ENCODE results near the gene LRRC4C. TPM values are rescaled to one million over a fixed set of nuclear protein-coding genes. Genes with fewer than 3 reads are reported as not detected.

The LRRC4C gene
- total RNA-seq, 1 donor from 2014 or later, result 2.1 TPM

- H3K9me3 ChIP-seq (ENCODE audit: control insufficient read depth in 3 of 3, low read length in 3 of 3), result peaks cover 0 to 5% (median 0%) of the 10 kb centered on the region in 3 donors
- no peak overlapping the region for H3K9ac ChIP-seq (ENCODE audit: low read depth in 1 of 3, low read length in 3 of 3)
- no peak overlapping the region for H3K4me3 ChIP-seq (ENCODE audit: low read length in 3 of 3)
- H3K4me1 ChIP-seq (ENCODE audit: control insufficient read depth in 3 of 3, insufficient read depth in 3 of 3, low read length in 3 of 3), result no peaks in the 10 kb centered on the region
- no peaks in the 10 kb centered on the region for H3K27me3 ChIP-seq (ENCODE audit: control insufficient read depth in 3 of 3, insufficient read depth in 3 of 3, low read length in 3 of 3)
- H3K27ac ChIP-seq (ENCODE audit: low read depth, low read length), result no peak overlapping the region
- H3K36me3 ChIP-seq (ENCODE audit: control insufficient read depth in 3 of 3, insufficient read depth in 3 of 3, low read length in 3 of 3), result no peaks in the 10 kb centered on the region
Measured at GRCh38 chr11:41189701-41190436, 269.6 kb downstream of the LRRC4C start.

GRCh38 chr11:41177791-41178190 is 281.7 kb downstream of the LRRC4C start:
- H3K27me3 ChIP-seq (ENCODE audit: control insufficient read depth in 3 of 3, insufficient read depth in 3 of 3, low read length in 3 of 3), result no peaks in the 10 kb centered on the region
- no peak overlapping the region for H3K4me3 ChIP-seq (ENCODE audit: low read length in 3 of 3)
- H3K4me1 ChIP-seq (ENCODE audit: control insufficient read depth in 3 of 3, insufficient read depth in 3 of 3, low read length in 3 of 3), result no peaks in the 10 kb centered on the region
- no peaks in the 10 kb centered on the region for H3K9me3 ChIP-seq (ENCODE audit: control insufficient read depth in 3 of 3, low read length in 3 of 3)
- H3K27ac ChIP-seq (ENCODE audit: low read depth, low read length), result no peak overlapping the region
- H3K9ac ChIP-seq (ENCODE audit: low read depth in 1 of 3, low read length in 3 of 3), result no peak overlapping the region
- no peaks in the 10 kb centered on the region for H3K36me3 ChIP-seq (ENCODE audit: control insufficient read depth in 3 of 3, insufficient read depth in 3 of 3, low read length in 3 of 3)

GRCh38 chr11:41175304-41175972 is 284.0 kb downstream of the LRRC4C start:
- no peaks in the 10 kb centered on the region for H3K36me3 ChIP-seq (ENCODE audit: control insufficient read depth in 3 of 3, insufficient read depth in 3 of 3, low read length in 3 of 3)
- no peak overlapping the region for H3K9ac ChIP-seq (ENCODE audit: low read depth in 1 of 3, low read length in 3 of 3)
- no peaks in the 10 kb centered on the region for H3K27me3 ChIP-seq (ENCODE audit: control insufficient read depth in 3 of 3, insufficient read depth in 3 of 3, low read length in 3 of 3)
- H3K27ac ChIP-seq (ENCODE audit: low read depth, low read length), result no peak overlapping the region
- no peaks in the 10 kb centered on the region for H3K9me3 ChIP-seq (ENCODE audit: control insufficient read depth in 3 of 3, low read length in 3 of 3)
- no peaks in the 10 kb centered on the region for H3K4me1 ChIP-seq (ENCODE audit: control insufficient read depth in 3 of 3, insufficient read depth in 3 of 3, low read length in 3 of 3)
- no peak overlapping the region for H3K4me3 ChIP-seq (ENCODE audit: low read length in 3 of 3)

DNA sequence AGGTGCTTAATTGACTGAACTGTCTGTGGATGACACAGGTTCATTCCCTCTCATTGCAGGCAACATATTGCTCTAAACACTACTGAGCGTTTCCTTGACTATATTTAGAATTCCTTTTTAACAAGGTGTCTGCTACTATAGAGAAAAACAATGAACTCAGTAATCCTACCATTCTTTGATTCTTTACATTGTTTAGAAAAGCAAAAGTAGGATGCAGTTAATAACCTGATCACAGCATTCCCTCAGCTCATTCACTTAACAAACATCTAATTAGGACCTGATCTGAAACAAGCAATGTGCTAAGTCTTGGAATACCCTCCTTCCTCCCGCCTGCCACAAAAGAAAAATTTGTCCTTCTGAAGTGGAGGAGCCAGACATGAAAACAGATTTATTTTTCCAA is 313.1 kb downstream of the LRRC4C start:
- H3K4me3 ChIP-seq (ENCODE audit: low read length in 3 of 3), result no peak overlapping the region
- H3K27me3 ChIP-seq (ENCODE audit: control insufficient read depth in 3 of 3, insufficient read depth in 3 of 3, low read length in 3 of 3), result no peaks in the 10 kb centered on the region
- H3K4me1 ChIP-seq (ENCODE audit: control insufficient read depth in 3 of 3, insufficient read depth in 3 of 3, low read length in 3 of 3), result no peaks in the 10 kb centered on the region
- no peaks in the 10 kb centered on the region for H3K36me3 ChIP-seq (ENCODE audit: control insufficient read depth in 3 of 3, insufficient read depth in 3 of 3, low read length in 3 of 3)
- no peak overlapping the region for H3K27ac ChIP-seq (ENCODE audit: low read depth, low read length)
- no peak overlapping the region for H3K9ac ChIP-seq (ENCODE audit: low read depth in 1 of 3, low read length in 3 of 3)
- no peaks in the 10 kb centered on the region for H3K9me3 ChIP-seq (ENCODE audit: control insufficient read depth in 3 of 3, low read length in 3 of 3)

DNA sequence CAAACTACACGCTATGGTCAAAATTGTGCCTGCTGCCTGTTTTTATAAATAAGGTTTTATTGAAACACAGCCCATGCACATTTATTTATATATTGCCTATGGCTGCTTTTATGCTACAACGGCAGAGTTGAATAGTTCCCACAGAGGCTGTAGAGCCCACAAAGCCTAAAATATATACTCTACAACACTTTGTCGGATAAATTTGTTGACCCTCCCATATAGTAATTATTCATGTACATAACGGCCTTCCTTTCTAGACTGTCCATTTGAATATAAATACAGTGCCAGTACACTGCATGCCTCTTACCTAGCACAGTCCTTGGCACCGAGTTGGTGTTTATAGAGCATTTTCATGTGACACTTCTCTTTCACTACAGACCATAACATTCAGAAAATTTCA is 314.0 kb downstream of the LRRC4C start:
- H3K27ac ChIP-seq (ENCODE audit: low read depth, low read length), result no peak overlapping the region
- no peak overlapping the region for H3K4me3 ChIP-seq (ENCODE audit: low read length in 3 of 3)
- no peaks in the 10 kb centered on the region for H3K36me3 ChIP-seq (ENCODE audit: control insufficient read depth in 3 of 3, insufficient read depth in 3 of 3, low read length in 3 of 3)
- no peaks in the 10 kb centered on the region for H3K27me3 ChIP-seq (ENCODE audit: control insufficient read depth in 3 of 3, insufficient read depth in 3 of 3, low read length in 3 of 3)
- H3K9ac ChIP-seq (ENCODE audit: low read depth in 1 of 3, low read length in 3 of 3), result no peak overlapping the region
- no peaks in the 10 kb centered on the region for H3K9me3 ChIP-seq (ENCODE audit: control insufficient read depth in 3 of 3, low read length in 3 of 3)
- H3K4me1 ChIP-seq (ENCODE audit: control insufficient read depth in 3 of 3, insufficient read depth in 3 of 3, low read length in 3 of 3), result no peaks in the 10 kb centered on the region

GRCh38 chr11:41134971-41135370 is 324.5 kb downstream of the LRRC4C start:
- H3K9me3 ChIP-seq (ENCODE audit: control insufficient read depth in 3 of 3, low read length in 3 of 3), result no peaks in the 10 kb centered on the region
- H3K27me3 ChIP-seq (ENCODE audit: control insufficient read depth in 3 of 3, insufficient read depth in 3 of 3, low read length in 3 of 3), result no peaks in the 10 kb centered on the region
- no peak overlapping the region for H3K27ac ChIP-seq (ENCODE audit: low read depth, low read length)
- no peak overlapping the region for H3K4me3 ChIP-seq (ENCODE audit: low read length in 3 of 3)
- no peak overlapping the region for H3K9ac ChIP-seq (ENCODE audit: low read depth in 1 of 3, low read length in 3 of 3)
- no peaks in the 10 kb centered on the region for H3K36me3 ChIP-seq (ENCODE audit: control insufficient read depth in 3 of 3, insufficient read depth in 3 of 3, low read length in 3 of 3)
- H3K4me1 ChIP-seq (ENCODE audit: control insufficient read depth in 3 of 3, insufficient read depth in 3 of 3, low read length in 3 of 3), result no peaks in the 10 kb centered on the region

DNA sequence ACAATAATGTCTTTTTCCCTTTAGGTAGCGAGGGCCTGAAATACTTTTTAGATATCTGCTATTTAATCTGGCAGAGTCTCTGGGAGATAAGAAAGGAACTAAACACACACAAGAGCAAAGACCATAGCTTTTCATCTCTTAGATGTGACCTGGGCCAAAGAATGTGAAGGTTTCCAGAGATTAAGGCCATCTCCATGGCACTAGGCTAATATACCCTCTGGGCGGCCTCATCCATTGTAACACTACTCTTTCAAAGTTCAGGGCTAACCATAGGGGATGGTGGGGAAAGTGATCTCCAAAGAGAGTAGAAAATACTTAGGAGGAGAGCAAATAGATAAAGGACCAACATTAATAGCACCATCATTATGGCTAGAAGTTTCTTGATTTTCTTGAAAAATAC is 326.4 kb downstream of the LRRC4C start:
- H3K9ac ChIP-seq (ENCODE audit: low read depth in 1 of 3, low read length in 3 of 3), result no peak overlapping the region
- H3K36me3 ChIP-seq (ENCODE audit: control insufficient read depth in 3 of 3, insufficient read depth in 3 of 3, low read length in 3 of 3), result no peaks in the 10 kb centered on the region
- no peak overlapping the region for H3K27ac ChIP-seq (ENCODE audit: low read depth, low read length)
- no peaks in the 10 kb centered on the region for H3K27me3 ChIP-seq (ENCODE audit: control insufficient read depth in 3 of 3, insufficient read depth in 3 of 3, low read length in 3 of 3)
- no peaks in the 10 kb centered on the region for H3K9me3 ChIP-seq (ENCODE audit: control insufficient read depth in 3 of 3, low read length in 3 of 3)
- no peak overlapping the region for H3K4me3 ChIP-seq (ENCODE audit: low read length in 3 of 3)
- H3K4me1 ChIP-seq (ENCODE audit: control insufficient read depth in 3 of 3, insufficient read depth in 3 of 3, low read length in 3 of 3), result no peaks in the 10 kb centered on the region

GRCh38 chr11:41121600-41121999 is 337.9 kb downstream of the LRRC4C start:
- Histone ChIP-seq H3K4me3 (ENCODE audit: low read length in 3 of 3) (no peak overlapping the region), H3K36me3 (ENCODE audit: control insufficient read depth in 3 of 3, insufficient read depth in 3 of 3, low read length in 3 of 3) (no peaks in the 10 kb centered on the region), H3K27ac (ENCODE audit: low read depth, low read length) (no peak overlapping the region), H3K27me3 (ENCODE audit: control insufficient read depth in 3 of 3, insufficient read depth in 3 of 3, low read length in 3 of 3) (no peaks in the 10 kb centered on the region), H3K9me3 (ENCODE audit: control insufficient read depth in 3 of 3, low read length in 3 of 3) (no peaks in the 10 kb centered on the region), H3K9ac (ENCODE audit: low read depth in 1 of 3, low read length in 3 of 3) (no peak overlapping the region), H3K4me1 (ENCODE audit: control insufficient read depth in 3 of 3, insufficient read depth in 3 of 3, low read length in 3 of 3) (no peaks in the 10 kb centered on the region)

GRCh38 chr11:41119484-41119883 is 340.0 kb downstream of the LRRC4C start:
- Histone ChIP-seq H3K9ac (ENCODE audit: low read depth in 1 of 3, low read length in 3 of 3) (no peak overlapping the region), H3K27me3 (ENCODE audit: control insufficient read depth in 3 of 3, insufficient read depth in 3 of 3, low read length in 3 of 3) (no peaks in the 10 kb centered on the region), H3K4me1 (ENCODE audit: control insufficient read depth in 3 of 3, insufficient read depth in 3 of 3, low read length in 3 of 3) (no peaks in the 10 kb centered on the region), H3K36me3 (ENCODE audit: control insufficient read depth in 3 of 3, insufficient read depth in 3 of 3, low read length in 3 of 3) (no peaks in the 10 kb centered on the region), H3K4me3 (ENCODE audit: low read length in 3 of 3) (no peak overlapping the region), H3K9me3 (ENCODE audit: control insufficient read depth in 3 of 3, low read length in 3 of 3) (no peaks in the 10 kb centered on the region), H3K27ac (ENCODE audit: low read depth, low read length) (no peak overlapping the region)

GRCh38 chr11:41118521-41118920 is 340.9 kb downstream of the LRRC4C start:
- no peak overlapping the region for H3K9ac ChIP-seq (ENCODE audit: low read depth in 1 of 3, low read length in 3 of 3)
- no peak overlapping the region for H3K27ac ChIP-seq (ENCODE audit: low read depth, low read length)
- no peak overlapping the region for H3K4me3 ChIP-seq (ENCODE audit: low read length in 3 of 3)
- no peaks in the 10 kb centered on the region for H3K9me3 ChIP-seq (ENCODE audit: control insufficient read depth in 3 of 3, low read length in 3 of 3)
- no peaks in the 10 kb centered on the region for H3K4me1 ChIP-seq (ENCODE audit: control insufficient read depth in 3 of 3, insufficient read depth in 3 of 3, low read length in 3 of 3)
- H3K36me3 ChIP-seq (ENCODE audit: control insufficient read depth in 3 of 3, insufficient read depth in 3 of 3, low read length in 3 of 3), result no peaks in the 10 kb centered on the region
- H3K27me3 ChIP-seq (ENCODE audit: control insufficient read depth in 3 of 3, insufficient read depth in 3 of 3, low read length in 3 of 3), result no peaks in the 10 kb centered on the region
